Glutamatergic neuron (in vitro differentiated cells): ENCODE results near the gene COX6B2. TPM values are rescaled to one million over a fixed set of nuclear protein-coding genes. Genes with fewer than 3 reads are reported as not detected.

Experiments used
- DNase-seq: peaks from one replicate; pipeline ENCODE4 v3.0.0; 2022
- H3K27ac Mint-ChIP-seq: one replicate; pipeline ENCODE4 v1.8.0; 2020; ENCODE audit warnings: mild to moderate bottlenecking, mixed read lengths, inconsistent platforms; ENCODE audit not compliant: unreplicated experiment
- H3K27me3 Mint-ChIP-seq: one replicate; pipeline ENCODE4 v1.8.0; 2020; ENCODE audit warnings: mild to moderate bottlenecking, moderate library complexity, mixed read lengths, inconsistent platforms; ENCODE audit not compliant: unreplicated experiment
- H3K36me3 Mint-ChIP-seq: one replicate; pipeline ENCODE4 v1.8.0; 2020; ENCODE audit warnings: mild to moderate bottlenecking, mixed read lengths, inconsistent platforms; ENCODE audit not compliant: unreplicated experiment
- H3K4me1 Mint-ChIP-seq: one replicate; pipeline ENCODE4 v1.8.0; 2020; ENCODE audit warnings: mild to moderate bottlenecking, low read depth, mixed read lengths, inconsistent platforms; ENCODE audit not compliant: unreplicated experiment
- H3K4me3 Mint-ChIP-seq: one replicate; pipeline ENCODE4 v1.8.0; 2020; ENCODE audit warnings: mild to moderate bottlenecking, mixed read lengths, inconsistent platforms; ENCODE audit not compliant: unreplicated experiment
- H3K9me3 Mint-ChIP-seq: one replicate; pipeline ENCODE4 v1.8.0; 2020; ENCODE audit warnings: mild to moderate bottlenecking, moderate library complexity, mixed read lengths, inconsistent platforms; ENCODE audit not compliant: unreplicated experiment
- total RNA-seq: library from RNA; stranded (reverse); fragmentation: NEBNext Ultra II Directional; extraction: Animal tissue kit (Norgen Biotek cat#: 25700); gene quantifications from one replicate; pipeline ENCODE4 v1.2.1, GENCODE V29; 2021; ENCODE audit not compliant: unreplicated experiment
- TF ChIP-seq, protein P1 (sequence below): fragments of 200-600 bp; sonication (generic); IDR thresholded peaks from one replicate; pipeline ENCODE4 v1.5.0; 2021; ENCODE audit not compliant: partially characterized antibody, unreplicated experiment

COX6B2 gene
- total RNA-seq, 1 donor from 2014 or later, result 2.8 TPM

DNA sequence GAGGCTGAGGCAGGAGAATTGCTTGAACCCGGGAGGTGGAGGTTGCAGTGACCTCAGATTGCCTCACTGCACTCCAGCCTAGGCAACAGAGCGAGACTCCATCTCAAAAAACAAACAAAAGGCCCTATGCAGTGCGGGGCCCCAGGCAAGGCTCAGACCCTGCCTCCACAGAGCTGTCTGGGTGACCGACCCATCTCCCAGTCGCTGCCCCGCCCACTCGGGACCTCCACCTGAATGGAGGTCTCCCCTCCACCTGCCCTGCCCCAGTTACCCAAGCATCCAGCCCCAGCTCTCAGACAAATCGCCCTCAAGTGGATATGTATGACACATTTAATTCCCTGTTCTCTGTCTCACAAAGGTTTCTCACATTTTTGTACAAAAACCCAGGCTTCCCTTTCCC, 10.7 kb upstream of the COX6B2 start:
- no peak for DNase-seq
- Mint-ChIP-seq H3K4me3 (no peak overlapping the region), H3K27ac (no peak overlapping the region), H3K4me1 (no peaks in the 10 kb centered on the region), H3K9me3 (peaks cover 7% of the 10 kb centered on the region), H3K36me3 (no peaks in the 10 kb centered on the region), H3K27me3 (peaks cover 1% of the 10 kb centered on the region)
- TF ChIP-seq, protein P1, sequence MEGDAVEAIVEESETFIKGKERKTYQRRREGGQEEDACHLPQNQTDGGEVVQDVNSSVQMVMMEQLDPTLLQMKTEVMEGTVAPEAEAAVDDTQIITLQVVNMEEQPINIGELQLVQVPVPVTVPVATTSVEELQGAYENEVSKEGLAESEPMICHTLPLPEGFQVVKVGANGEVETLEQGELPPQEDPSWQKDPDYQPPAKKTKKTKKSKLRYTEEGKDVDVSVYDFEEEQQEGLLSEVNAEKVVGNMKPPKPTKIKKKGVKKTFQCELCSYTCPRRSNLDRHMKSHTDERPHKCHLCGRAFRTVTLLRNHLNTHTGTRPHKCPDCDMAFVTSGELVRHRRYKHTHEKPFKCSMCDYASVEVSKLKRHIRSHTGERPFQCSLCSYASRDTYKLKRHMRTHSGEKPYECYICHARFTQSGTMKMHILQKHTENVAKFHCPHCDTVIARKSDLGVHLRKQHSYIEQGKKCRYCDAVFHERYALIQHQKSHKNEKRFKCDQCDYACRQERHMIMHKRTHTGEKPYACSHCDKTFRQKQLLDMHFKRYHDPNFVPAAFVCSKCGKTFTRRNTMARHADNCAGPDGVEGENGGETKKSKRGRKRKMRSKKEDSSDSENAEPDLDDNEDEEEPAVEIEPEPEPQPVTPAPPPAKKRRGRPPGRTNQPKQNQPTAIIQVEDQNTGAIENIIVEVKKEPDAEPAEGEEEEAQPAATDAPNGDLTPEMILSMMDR, result no peak

DNA sequence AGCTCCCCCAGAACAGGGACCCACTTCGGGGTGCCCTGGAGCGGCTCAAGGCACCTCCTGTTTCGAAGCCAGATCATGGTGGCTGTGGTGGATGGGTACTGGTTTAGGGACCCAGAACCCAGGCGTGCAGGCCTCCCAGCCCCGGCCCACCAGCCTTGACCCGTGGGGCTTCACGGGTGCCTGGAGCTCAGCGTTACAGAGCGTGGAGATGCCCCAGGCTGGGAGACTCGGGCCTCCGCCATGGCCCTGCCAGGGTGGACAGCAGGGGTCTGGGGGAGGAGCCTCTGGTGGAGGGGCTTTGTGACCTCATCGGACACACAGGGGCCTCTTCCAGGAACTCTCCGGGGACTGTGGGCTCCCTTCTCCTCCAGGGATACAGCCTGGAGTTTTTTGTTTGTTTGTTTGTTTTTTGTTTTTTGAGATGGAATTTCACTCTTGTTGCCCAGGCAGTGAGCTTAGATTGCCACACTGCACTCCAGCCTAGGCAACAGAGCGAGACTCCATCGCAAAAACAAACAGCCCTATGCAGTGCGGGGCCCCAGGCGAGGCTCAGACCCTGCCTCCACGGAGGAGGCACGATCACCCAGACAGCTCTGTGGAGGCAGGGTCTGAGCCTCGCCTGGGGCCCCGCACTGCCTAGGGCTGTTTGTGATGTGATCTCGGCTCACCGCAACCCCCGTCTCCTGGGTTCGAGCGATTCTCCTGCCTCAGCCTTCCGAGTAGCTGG, 8.6 kb upstream of the COX6B2 start, which contains the start of gene GARIN5B:
Gene GARIN5B (minus strand): TSS at position 271 of the 727 bp plus-strand sequence. CDS start 194 bp downstream, at position 77.
- H3K4me1 Mint-ChIP-seq, result peaks cover 3% of the 10 kb centered on the region
- no peaks in the 10 kb centered on the region for H3K36me3 Mint-ChIP-seq
- TF ChIP-seq, protein P1, result no peak
- peaks cover 1% of the 10 kb centered on the region for H3K27me3 Mint-ChIP-seq
- no peak for DNase-seq
- peaks cover 5% of the 10 kb centered on the region for H3K9me3 Mint-ChIP-seq
- no peak within 1 kb of the TSS for H3K27ac Mint-ChIP-seq
- H3K4me3 Mint-ChIP-seq, result no peak within 1 kb of the TSS

DNA sequence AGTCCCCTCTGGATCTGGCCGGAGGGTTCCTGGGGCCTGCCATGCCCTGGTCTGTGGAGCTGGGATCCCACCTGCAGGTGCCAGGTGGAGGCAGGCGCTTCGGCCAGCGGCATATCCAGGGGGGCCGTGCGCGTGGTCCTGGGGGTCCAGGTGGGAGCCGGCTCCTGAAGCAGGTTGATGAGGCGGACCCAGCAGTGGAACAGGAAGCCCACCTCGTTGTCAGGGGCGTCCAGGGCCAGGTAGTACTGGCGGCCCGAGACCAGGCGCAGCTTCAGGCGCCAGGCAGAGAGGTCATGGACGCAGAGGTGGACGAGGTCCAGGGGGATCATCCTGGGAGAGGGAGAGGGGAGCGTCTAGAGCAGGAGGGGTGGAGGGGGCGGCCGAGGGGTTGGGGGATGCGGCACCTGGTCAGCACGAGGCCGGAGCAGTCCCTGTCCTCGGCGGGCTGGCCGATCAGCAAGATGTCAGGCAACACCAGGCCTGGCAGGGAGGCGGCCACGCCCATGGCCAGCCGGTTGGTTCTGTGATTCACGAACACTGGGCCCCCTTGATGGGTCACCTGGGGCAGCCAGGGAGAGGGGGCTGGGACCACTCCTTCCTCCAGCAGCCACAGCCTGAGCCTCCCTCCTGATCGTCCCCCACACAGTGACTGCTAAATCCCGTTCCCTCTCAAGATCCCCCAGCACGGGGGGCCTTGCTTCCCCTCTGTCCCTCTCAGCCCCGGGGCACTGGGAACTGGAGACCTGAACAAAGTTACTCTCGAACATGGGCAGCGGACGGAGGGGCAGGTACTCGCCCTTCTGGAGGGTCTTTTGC, 7.9 kb upstream of the COX6B2 start:
- TF ChIP-seq, protein P1, result no peak
- Mint-ChIP-seq H3K27me3 (peaks cover 1% of the 10 kb centered on the region), H3K4me1 (peaks cover 3% of the 10 kb centered on the region), H3K4me3 (no peak overlapping the region), H3K27ac (no peak overlapping the region), H3K36me3 (no peaks in the 10 kb centered on the region), H3K9me3 (peaks cover 5% of the 10 kb centered on the region)
- DNase-seq, result no peak

DNA sequence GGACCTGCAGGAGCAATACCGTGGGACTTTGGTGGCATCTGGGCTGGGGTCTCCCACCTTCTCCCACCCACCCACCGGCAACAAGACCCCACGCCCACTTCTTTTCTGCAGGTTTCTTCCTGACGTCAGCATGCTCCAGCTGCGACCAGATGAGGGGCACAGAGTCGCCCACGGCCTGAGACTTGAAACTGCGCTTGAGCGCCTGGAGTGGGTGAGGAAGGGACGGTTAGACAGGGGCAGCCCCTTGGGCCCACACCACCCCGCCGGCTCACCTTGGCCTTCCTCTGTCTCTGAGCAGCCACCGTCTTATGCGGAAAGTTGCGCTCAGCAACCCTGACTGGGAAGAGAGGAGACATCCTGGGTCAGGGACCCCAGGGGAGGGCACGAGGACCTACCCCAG, 6.4 kb upstream of the COX6B2 start:
- Mint-ChIP-seq H3K36me3 (no peaks in the 10 kb centered on the region), H3K27me3 (peaks cover 1% of the 10 kb centered on the region), H3K4me1 (peaks cover 3% of the 10 kb centered on the region), H3K9me3 (peaks cover 3% of the 10 kb centered on the region), H3K27ac (no peak overlapping the region), H3K4me3 (no peak overlapping the region)
- DNase-seq, result no peak
- TF ChIP-seq, protein P1, result no peak
